Omental fat pad (tissue), 4 donors: ENCODE results near the gene ESYT3. TPM values are rescaled to one million over a fixed set of nuclear protein-coding genes. Genes with fewer than 3 reads are reported as not detected.
"Not testable (repeated sequence)": the region's sequence is repeated elsewhere in the genome, so short reads cannot be mapped to it uniquely, and the experiment has no call there.

ENCODE experiments used
- ATAC-seq: fragments of 150-250 bp; one replicate; pipeline ENCODE4 v1.9.1; 2016; ENCODE audit warnings: mild to moderate bottlenecking, moderate library complexity; ENCODE audit not compliant: low FRiP score
- DNase-seq: peaks from one replicate; pipeline ENCODE4 v3.0.0-alpha.2; 2019; ENCODE audit warnings: low spot score
- CTCF ChIP-seq, 3 donors: fragments of 450-650 bp; IDR thresholded peaks; one replicate each; pipeline ENCODE4 v1.5.1; 2016 to 2017; ENCODE audit warnings: antibody characterized with exemption in 3 of 3, mild to moderate bottlenecking in 3 of 3, moderate library complexity in 2 of 3
- total RNA-seq, 4 donors: library from RNA; depleted of rRNA; stranded (reverse); fragments of >200 nt; gene quantifications; one replicate each; pipeline ENCODE4 v1.1.0, GENCODE V29; 2016

Gene ESYT3
- total RNA-seq, 4 donors from 2014 or later, result 0.75 to 2.3 (median 1.5) TPM; not detected in 1

- ATAC-seq (no peak), DNase-seq (no peak)
- no peak for TF ChIP-seq CTCF (IDR thresholded peaks at IDR 0.05)
Measured at GRCh38 chr3:138474163-138474562, 39.7 kb downstream of the ESYT3 start.

- TF ChIP-seq CTCF (IDR thresholded peaks at IDR 0.05), result no peak
- no peak for ATAC-seq
- no peak for DNase-seq
Measured at GRCh38 chr3:138476526-138476925, 42.1 kb downstream of the ESYT3 start.

GRCh38 chr3:138477120-138477519 is 42.7 kb downstream of the ESYT3 start:
- DNase-seq (no peak), ATAC-seq (no peak)
- no peak for TF ChIP-seq CTCF (IDR thresholded peaks at IDR 0.05)

GRCh38 chr3:138477801-138478200 is 43.4 kb downstream of the ESYT3 start:
- no peak for TF ChIP-seq CTCF (IDR thresholded peaks at IDR 0.05)
- ATAC-seq (no peak), DNase-seq (no peak)

GRCh38 chr3:138479438-138479863 is 45.0 kb downstream of the ESYT3 start:
- ATAC-seq, result no peak
- no peak for DNase-seq
- no peak for TF ChIP-seq CTCF (IDR thresholded peaks at IDR 0.05)

- DNase-seq, result not testable (repeated sequence)
Measured at GRCh38 chr3:138484672-138485071, 50.3 kb downstream of the ESYT3 start.

GRCh38 chr3:138486580-138486979 is 52.2 kb downstream of the ESYT3 start:
- DNase-seq, ATAC-seq: not testable (repeated sequence)

More at GRCh38 chr3:138484672-138485071, 50.3 kb downstream of the ESYT3 start:
- ATAC-seq, result not testable (repeated sequence)

GRCh38 chr3:138491971-138492370 is 57.6 kb downstream of the ESYT3 start:
- no peak for TF ChIP-seq CTCF (IDR thresholded peaks at IDR 0.05)
- ATAC-seq (no peak), DNase-seq (no peak)
